ENCODE measurements around the gene FTCDNL1.

GRCh38 chr2:199850218-199850717 is 724 bp downstream of the FTCDNL1 start:
- TF ChIP-seq RFX5 (IDR thresholded peaks at IDR 0.05; ENCODE audit: low read length) (no peak), EP300 (IDR thresholded peaks at IDR 0.05; ENCODE audit: borderline replicate concordance in 1 of 2, low read depth in 1 of 2, low read length in 1 of 2) (no peak)

All from SK-N-SH (cell line).